Activated T-helper 9 cell treated with anti-CD3 and anti-CD28 coated beads, Interleukin-2, amount 50 U/mL, for 16 hours (primary cell): ENCODE results near the gene LARP1B.
"Not testable (repeated sequence)": the region's sequence is repeated elsewhere in the genome, so short reads cannot be mapped to it uniquely, and the experiment has no call there.

Experiments used
- DNase-seq: peaks from one replicate; pipeline ENCODE4 v3.0.0-alpha.2; 2020; ENCODE audit warnings: low read depth

LARP1B gene

DNA sequence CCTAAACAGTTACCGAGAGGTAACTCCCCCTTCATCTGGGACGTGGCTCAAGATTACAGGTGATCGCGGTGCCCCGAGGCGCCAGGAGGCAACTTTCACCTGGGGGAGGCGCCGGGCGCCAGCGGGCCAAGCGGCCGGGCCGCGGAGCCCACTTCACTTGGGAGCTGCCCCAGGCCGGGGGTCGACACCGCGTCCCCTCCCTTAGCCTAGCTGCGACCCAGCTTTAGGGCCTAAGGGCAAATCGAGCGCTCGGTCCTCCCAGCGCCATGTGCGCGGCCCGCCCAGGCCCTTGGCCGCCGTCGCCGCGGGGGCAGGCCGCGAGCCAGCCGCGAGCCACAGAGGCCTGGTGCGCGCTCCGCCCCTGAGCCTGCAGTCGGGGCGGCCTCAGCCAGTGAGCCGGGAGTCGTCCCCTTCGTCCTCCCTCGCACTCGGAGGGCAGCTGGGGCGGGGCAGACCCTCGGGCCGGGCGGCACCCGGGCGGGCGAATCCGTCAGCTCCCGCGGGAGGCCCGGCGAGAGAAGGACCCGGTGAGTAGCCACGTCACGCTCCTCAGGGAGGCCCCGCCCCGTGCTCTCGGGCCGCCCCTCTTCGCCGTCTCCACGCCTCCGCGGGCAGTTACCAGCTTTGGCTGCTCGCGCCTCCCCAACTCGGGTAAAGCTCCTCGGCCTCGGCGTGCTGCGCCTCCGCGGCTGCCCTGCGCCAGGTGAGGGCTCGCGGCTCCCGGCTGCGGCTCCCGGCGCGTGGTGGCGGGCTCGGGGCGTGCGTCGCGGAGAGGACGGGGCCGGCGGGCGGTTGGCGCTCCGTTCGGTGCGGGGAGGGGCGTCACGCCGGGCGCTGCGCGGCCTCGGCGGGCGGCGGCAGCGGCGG lies at the start of gene LARP1B:
LARP1B (plus strand) TSS at position 614 of the 867 bp plus-strand sequence. CDS start 13,640 bp downstream, outside the sequence.
- DNase-seq, result peak; percentile 90

- no peak for DNase-seq
Observed at GRCh38 chr4:128025319-128025718, 35.8 kb upstream of the LARP1B start.

DNA sequence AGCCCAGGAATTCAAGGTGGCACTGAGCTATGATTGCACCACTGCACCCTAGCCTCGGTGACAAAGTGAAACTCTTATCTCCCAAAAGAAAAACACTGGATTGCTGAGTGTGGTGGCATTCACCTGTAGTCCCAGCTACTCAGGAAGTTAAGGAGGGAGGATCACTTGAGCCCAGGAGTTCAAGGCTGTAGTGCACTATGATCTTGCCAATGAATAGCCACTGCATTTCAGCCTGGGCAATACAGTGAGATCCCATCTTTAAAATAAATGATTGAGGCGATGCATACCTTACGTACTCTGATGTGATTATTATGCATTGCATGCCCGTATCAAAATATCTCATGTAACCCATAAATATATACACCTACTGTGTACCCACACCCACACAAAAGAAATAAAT lies 31.2 kb upstream of the LARP1B start:
- no peak for DNase-seq

DNA sequence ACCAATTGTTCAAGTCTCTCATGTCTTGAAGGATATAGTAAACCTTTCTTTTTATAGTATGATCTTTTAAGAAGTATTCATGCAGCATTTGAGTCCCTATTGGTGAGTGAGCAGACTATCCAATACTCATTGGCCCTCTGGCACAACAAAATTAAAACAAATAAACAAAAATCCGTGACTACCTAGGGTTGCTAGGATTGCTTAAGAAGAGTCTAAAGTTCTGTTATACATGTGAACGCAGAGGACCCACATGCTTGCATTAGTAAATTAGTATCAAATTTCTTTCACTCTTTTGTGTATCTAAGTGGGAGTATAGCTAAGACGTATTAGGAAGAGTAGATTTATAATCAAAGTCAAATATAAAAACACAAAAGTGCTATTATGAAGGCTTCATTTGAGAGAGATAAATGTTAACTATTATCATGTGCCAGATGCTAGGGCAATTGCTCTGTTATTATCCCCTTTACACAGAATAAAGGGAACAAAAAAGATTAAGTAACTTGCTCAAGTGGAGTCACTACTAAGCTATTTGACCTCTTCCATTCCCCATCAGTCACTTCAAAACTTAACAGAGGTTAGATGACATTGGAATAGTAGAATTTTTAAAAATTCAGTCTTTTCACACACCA lies 29.2 kb upstream of the LARP1B start:
- DNase-seq, result no peak

GRCh38 chr4:128039568-128039967 lies 21.5 kb upstream of the LARP1B start:
- DNase-seq, result no peak

DNA sequence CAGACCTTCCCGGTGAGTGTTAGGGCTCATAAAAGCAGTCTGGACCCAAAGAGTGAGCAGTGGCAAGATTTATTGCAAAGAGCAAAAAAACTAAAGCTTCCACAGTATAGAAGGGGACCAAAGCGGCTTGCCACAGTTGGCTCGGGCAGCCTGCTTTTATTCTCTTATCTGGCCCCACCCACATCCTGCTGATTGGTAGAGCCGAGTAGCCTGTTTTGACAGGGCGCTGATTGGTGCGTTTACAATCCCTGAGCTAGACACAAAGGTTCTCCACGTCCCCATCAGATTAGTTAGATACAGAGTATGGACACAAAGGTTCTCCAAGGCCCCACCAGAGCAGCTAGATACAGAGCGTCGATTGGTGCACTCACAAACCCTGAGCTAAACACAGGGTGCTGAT lies 14.1 kb upstream of the LARP1B start:
- not testable (repeated sequence) for DNase-seq

DNA sequence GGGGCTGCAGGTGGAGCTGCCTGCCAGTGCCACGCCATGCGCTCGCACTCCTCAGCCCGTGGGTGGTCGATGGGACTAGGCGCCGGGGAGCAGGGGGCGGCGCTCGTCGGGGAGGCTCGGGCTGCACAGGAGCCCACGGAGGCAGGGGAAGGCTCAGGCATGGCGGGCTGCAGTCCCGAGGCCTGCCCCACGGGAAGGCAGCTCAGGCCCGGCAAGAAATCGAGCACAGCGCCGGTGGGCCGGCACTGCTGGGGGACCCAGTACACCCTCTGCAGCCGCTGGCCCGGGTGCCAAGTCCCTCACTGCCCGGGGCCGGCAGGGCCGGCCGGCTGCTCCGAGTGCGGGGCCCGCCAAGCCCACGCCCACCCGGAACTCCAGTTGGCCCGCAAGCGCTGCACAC lies 13.6 kb upstream of the LARP1B start:
- DNase-seq, result not testable (repeated sequence)

DNA sequence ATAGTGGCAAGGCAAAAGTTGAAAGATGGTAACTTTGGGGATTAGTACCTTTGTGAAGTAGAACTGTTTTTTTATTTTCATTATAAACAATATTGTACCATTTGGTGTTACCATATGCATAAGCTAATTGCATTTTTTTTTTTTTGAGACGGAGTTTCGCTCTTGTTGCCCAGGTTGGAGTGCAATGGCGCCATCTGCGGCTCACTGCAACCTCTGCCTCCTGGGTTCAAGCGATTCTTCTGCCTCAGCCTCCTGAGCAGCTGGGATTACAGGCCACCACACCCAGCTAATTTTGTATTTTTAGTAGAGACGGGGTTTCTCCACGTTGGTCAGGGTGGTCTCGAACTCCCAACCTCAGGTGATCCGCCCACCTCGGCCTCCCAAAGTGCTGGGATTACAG lies 9.9 kb upstream of the LARP1B start:
- DNase-seq, result not testable (repeated sequence)

DNA sequence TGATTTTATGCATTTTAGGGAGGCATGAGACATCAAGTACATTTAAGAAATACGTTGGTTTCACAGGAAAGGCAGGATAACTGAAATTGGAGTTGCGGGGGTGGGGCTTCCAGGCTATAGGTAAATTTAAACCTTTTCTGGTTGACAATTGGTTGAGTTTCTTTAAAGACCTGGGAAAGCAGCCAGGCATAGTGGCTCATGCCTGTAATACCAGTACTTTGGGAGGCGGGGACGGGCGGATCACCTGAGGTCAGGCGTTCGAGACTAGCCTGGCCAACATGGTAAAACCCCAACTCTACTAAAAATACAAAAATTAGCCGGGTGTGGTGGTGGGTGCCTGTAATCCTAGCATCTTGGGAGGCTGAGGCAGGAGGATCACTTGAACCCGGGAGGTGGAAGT lies 6.2 kb upstream of the LARP1B start:
- DNase-seq, result not testable (repeated sequence)

DNA sequence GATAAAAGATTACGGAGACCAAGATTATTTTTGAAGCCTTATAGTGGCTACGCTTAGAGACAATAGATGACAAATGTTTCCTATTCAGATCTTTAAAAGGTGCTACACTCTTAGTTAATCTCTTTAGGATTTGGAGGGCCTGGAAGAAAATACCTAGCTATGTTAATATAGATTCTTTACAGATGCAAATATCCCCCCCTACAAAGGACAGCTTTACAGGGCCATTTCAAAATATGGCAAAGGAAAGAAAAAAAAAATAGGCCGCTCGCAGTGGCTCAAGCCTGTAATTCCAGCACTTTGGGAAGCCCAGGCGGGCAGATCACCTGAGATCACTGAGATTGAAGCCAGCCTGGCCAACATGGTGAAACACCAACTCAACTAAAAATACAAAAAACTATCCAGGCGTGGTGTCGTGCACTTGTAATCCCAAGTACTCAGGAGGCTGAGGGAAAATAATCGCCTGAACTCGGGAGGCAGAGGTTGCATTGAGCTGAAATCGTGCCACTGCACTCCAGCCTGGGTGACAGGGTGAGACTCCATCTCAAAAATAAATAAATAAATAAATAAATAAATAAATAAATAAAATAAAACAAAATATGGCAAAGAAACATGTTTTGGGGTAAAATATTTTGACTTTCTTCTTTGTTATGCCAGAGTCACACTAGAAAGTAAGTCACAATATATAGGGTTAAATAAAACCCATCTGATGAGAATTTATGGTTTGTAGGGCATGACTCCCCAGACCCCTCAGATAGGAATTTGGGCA lies 5.5 kb upstream of the LARP1B start:
- not testable (repeated sequence) for DNase-seq

DNA sequence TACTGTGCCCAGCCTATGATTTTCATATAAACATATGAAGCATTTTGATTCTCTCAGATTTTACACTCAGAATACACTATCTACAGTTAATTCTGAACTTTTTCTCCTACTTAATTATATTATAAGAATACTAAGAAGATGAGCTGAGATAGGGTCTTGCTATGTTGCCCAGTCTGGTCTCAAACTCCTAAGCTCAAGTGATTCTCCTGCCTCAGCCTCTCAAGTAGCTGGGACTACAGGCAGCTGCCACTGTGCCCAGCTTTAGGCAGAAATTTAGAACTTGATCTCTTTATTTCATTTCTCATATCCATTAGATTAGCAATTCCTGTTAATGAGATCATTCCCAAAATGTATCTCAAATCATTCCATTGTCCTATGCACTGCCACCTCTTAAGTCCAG lies 4.7 kb upstream of the LARP1B start:
- DNase-seq, result no peak

DNA sequence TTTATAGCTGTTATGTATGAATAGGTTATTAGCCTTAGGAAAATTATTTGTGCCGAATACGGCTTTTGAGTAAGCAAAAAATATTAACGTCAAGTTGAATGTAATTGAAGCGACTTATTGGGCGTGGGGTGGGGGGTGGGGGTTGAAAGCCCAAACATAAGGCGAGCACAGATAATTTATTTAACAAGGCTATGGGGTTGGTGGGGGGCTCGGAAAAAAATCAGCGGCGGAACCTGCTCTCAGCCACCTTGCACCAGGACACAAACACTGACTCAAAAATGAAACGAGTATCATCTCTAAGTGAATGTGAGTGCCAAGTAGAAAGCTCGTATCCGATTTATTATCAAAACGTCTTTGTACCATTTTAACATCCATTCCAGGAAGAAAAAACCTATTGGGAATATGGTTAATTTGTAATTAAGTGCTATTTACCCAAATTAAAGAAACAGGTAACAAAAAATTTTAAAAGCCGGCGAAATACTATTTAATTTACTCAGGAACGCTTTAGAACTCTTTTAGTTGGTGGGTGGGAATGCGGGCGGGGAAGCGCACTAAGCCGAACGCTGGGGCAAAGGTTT lies 902 bp upstream of the LARP1B start:
- no peak for DNase-seq

DNA sequence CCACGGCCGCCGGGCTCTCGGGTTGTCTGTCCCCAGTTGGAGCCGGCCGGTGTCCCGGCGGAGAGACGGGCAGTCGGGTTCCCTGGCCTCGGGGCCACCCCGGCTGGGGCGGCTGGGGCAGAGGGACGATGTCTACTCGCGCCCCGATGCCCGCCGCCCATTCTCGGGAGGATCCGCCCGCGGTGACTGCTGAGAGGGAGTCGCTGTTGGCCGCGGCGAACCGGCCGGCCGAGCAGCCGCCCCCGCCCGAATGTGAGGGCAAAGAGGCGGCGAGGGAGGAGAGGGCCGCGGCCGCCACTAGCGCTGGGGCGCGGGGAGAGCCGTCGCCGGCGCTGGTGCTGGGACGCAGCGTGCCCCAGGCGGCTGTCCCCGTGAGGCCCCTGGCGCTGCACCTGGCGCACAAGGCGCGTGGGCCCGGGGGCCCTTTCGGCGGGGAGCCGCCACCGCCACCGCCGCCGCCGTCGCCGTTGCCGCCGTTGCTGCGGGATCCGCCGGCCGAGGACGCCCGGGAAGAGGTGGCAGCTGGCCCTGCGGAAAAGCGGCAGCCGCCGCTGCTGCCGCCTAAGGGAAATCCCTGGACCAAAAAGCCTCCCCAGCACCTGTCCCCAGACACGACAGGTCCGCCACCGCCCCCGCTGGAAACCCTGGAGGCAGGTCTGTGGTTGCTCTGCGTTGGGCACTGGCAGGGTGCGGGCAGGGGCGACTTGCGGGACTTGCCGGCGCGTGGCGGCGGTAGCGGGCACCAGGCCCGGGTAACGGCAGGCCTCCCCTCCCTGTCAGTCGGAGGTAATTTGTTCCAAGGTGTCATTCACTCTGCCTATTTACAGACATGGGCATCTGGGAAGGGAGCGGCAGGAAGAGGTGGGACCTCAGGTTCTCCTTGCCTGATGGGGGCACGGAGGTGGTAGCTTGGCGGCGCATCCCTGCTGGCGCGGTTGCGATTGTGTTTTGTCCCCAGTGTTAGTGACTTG lies 739 bp downstream of the LARP1B start:
- peak; percentile 49 for DNase-seq

GRCh38 chr4:128066453-128066820 lies 5.3 kb downstream of the LARP1B start:
- DNase-seq, result not testable (repeated sequence)

- no peak for DNase-seq
Observed at GRCh38 chr4:128068918-128069317, 7.8 kb downstream of the LARP1B start.

- DNase-seq, result no peak
Observed at GRCh38 chr4:128076464-128076863, 15.4 kb downstream of the LARP1B start.

DNA sequence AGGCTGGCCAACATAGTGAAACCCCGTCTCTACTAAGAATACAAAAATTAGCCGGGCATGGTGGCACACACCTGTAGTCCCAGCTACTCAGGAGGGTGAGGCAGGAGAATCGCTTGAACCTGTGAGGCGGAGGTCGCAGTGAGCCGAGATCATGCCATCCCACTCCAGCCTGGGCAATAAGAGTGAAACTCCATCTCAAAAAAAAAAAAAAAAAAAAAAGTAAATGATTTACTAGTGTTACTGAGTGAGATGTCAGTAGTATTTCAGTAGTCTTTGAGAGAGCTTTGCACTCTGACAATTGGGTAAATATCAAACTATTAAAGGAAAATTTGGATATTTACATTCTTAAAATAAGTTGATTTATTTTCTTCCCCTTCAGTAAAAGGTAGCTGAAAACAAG lies 34.2 kb downstream of the LARP1B start:
- DNase-seq, result not testable (repeated sequence)

DNA sequence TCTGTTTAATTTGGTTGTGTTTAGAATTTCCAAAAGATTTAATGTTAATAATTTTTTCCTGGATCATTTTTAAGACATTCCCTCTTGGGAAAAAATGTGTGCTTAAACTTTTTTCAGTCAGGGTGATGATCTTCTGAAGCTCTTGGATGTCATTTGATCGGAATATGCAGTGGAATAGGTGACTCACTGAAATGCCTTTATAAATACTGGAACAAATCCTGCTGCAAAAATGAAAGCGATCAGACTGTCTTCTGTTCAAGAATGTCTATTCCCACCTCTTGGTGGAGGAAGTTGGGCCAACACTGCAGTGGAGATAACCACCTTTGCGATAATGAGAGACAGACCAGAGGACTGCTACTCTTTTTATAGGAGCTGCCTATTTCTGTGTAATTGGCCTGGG lies 46.7 kb downstream of the LARP1B start:
- DNase-seq, result no peak

- DNase-seq, result no peak
Observed at GRCh38 chr4:128123036-128123435, 61.9 kb downstream of the LARP1B start.

DNA sequence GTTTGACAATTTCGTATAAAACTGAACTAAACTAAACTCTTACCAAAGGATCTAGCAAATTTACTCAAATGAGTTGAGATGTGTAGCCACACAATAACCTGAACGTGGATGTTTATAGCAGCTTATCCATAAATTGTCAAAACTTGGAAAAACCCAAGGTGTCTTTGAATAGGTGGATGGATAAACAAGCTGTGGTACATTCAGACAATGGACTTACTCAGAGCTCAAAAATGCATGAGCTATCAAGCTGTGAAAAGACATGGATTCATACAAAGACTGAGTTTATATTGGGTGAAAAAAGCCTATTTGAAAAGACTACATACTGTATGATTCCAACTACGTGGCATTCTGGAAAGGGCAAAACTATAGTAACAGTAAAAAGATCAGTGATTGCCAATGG lies 69.5 kb downstream of the LARP1B start:
- no peak for DNase-seq

- no peak for DNase-seq
Observed at GRCh38 chr4:128134925-128135324, 73.8 kb downstream of the LARP1B start.
